DOHH2 (cell line): ENCODE measurements around the gene TMEM88.

Experiments used
- CTCF ChIP-seq: fragments of 200-600 bp; sonication (generic); IDR thresholded peaks from one replicate; pipeline ENCODE4 v1.5.1; 2014; ENCODE audit warnings: antibody characterized with exemption, mild to moderate bottlenecking, low read depth, low read length; ENCODE audit not compliant: poor library complexity, severe bottlenecking
- EZH2phosphoT487 ChIP-seq: fragments of 200-600 bp; sonication (generic); IDR thresholded peaks from 2 replicates; pipeline ENCODE4 v1.6.1; 2017; ENCODE audit warnings: borderline replicate concordance, mild to moderate bottlenecking, antibody characterized with exemption, low read length, moderate library complexity, mixed read lengths

GRCh38 chr17:7841915-7842379 is 12.9 kb upstream of the TMEM88 start:
- TF ChIP-seq CTCF, result no peak
- TF ChIP-seq EZH2phosphoT487, result no peak
